ENCODE results near the gene ZNF793.

Gene ZNF793

GRCh38 chr19:37472165-37472564 lies 34.6 kb upstream of the ZNF793 start:
- H3K9ac ChIP-seq (ENCODE audit: low read depth, low read length) = no peak overlapping the region
- H3K27me3 ChIP-seq (ENCODE audit: insufficient read depth, low read length, poor library complexity) = no peaks in the 10 kb centered on the region
- no peak overlapping the region for H2AFZ ChIP-seq (ENCODE audit: low read depth, low read length)
- no peak overlapping the region for H3K4me2 ChIP-seq (ENCODE audit: insufficient read depth, low read length)
- peaks cover 58% of the 10 kb centered on the region for H3K79me2 ChIP-seq (ENCODE audit: insufficient read depth, low read length)
- peaks cover 20% of the 10 kb centered on the region for H3K9me3 ChIP-seq (ENCODE audit: insufficient read depth, low read length, severe bottlenecking)
- H3K4me3 ChIP-seq (ENCODE audit: low read depth in 1 of 2, low read length in 2 of 2) = no peak overlapping the region
- DNase-seq (no peak), ATAC-seq (ENCODE audit: insufficient read depth, low read depth) (no peak)
- no peaks in the 10 kb centered on the region for H4K20me1 ChIP-seq (ENCODE audit: insufficient read depth, low read length)
- TF ChIP-seq CTCF (IDR thresholded peaks at IDR 0.05; ENCODE audit: borderline replicate concordance, extremely low read depth, low read length, poor library complexity, severe bottlenecking) = no peak
- no peak for TF ChIP-seq EZH2 (IDR thresholded peaks at IDR 0.05; ENCODE audit: borderline replicate concordance, low read depth, low read length, severe bottlenecking)
- no peak overlapping the region for H3K27ac ChIP-seq (ENCODE audit: low read length)
- H3K36me3 ChIP-seq (ENCODE audit: insufficient read depth, low read length) = peaks cover 58% of the 10 kb centered on the region
- peaks cover 32% of the 10 kb centered on the region for H3K4me1 ChIP-seq (ENCODE audit: insufficient read depth, low read length)

GRCh38 chr19:37484406-37485168 lies 22.2 kb upstream of the ZNF793 start:
- Histone ChIP-seq H3K79me2 (ENCODE audit: insufficient read depth, low read length) (no peaks in the 10 kb centered on the region), H4K20me1 (ENCODE audit: insufficient read depth, low read length) (no peaks in the 10 kb centered on the region), H2AFZ (ENCODE audit: low read depth, low read length) (no peak overlapping the region), H3K4me2 (ENCODE audit: insufficient read depth, low read length) (no peak overlapping the region), H3K36me3 (ENCODE audit: insufficient read depth, low read length) (peaks cover 54% of the 10 kb centered on the region), H3K4me3 (ENCODE audit: low read depth in 1 of 2, low read length in 2 of 2) (no peak overlapping the region), H3K27ac (ENCODE audit: low read length) (no peak overlapping the region), H3K9ac (ENCODE audit: low read depth, low read length) (no peak overlapping the region), H3K4me1 (ENCODE audit: insufficient read depth, low read length) (no peaks in the 10 kb centered on the region), H3K9me3 (ENCODE audit: insufficient read depth, low read length, severe bottlenecking) (peaks cover 81% of the 10 kb centered on the region), H3K27me3 (ENCODE audit: insufficient read depth, low read length, poor library complexity) (no peaks in the 10 kb centered on the region)
- ATAC-seq (ENCODE audit: insufficient read depth, low read depth) (no peak), DNase-seq (no peak)
- TF ChIP-seq EZH2 (IDR thresholded peaks at IDR 0.05; ENCODE audit: borderline replicate concordance, low read depth, low read length, severe bottlenecking) (no peak), CTCF (IDR thresholded peaks at IDR 0.05; ENCODE audit: borderline replicate concordance, extremely low read depth, low read length, poor library complexity, severe bottlenecking) (no peak)

DNA sequence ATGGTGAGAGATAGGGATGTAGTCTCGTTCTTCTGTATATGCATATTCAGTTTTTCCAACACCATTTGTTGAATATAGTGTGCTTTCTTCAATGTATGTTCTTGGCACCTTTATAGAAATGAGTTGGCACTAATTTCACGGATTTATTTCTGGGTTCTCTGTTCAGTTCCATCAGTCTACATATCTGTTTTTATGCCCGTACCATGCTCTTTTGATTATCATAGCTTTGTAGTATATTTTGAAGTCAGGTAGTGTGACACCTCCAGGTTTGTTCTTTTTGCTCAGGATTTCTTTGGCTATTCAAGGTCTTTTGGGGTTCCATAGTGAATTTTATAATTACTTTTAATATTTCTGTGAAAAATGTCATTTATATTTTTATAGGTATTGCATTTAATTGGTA lies 14.5 kb upstream of the ZNF793 start:
- no peaks in the 10 kb centered on the region for H3K27me3 ChIP-seq (ENCODE audit: insufficient read depth, low read length, poor library complexity)
- peaks cover 35% of the 10 kb centered on the region for H3K9me3 ChIP-seq (ENCODE audit: insufficient read depth, low read length, severe bottlenecking)
- H2AFZ ChIP-seq (ENCODE audit: low read depth, low read length) = no peak overlapping the region
- H3K9ac ChIP-seq (ENCODE audit: low read depth, low read length) = no peak overlapping the region
- no peaks in the 10 kb centered on the region for H3K4me1 ChIP-seq (ENCODE audit: insufficient read depth, low read length)
- DNase-seq (no peak), ATAC-seq (ENCODE audit: insufficient read depth, low read depth) (no peak)
- TF ChIP-seq EZH2 (IDR thresholded peaks at IDR 0.05; ENCODE audit: borderline replicate concordance, low read depth, low read length, severe bottlenecking) = no peak
- TF ChIP-seq CTCF (IDR thresholded peaks at IDR 0.05; ENCODE audit: borderline replicate concordance, extremely low read depth, low read length, poor library complexity, severe bottlenecking) = no peak
- H3K4me2 ChIP-seq (ENCODE audit: insufficient read depth, low read length) = no peak overlapping the region
- no peaks in the 10 kb centered on the region for H3K79me2 ChIP-seq (ENCODE audit: insufficient read depth, low read length)
- no peaks in the 10 kb centered on the region for H3K36me3 ChIP-seq (ENCODE audit: insufficient read depth, low read length)
- no peaks in the 10 kb centered on the region for H4K20me1 ChIP-seq (ENCODE audit: insufficient read depth, low read length)
- no peak overlapping the region for H3K27ac ChIP-seq (ENCODE audit: low read length)
- no peak overlapping the region for H3K4me3 ChIP-seq (ENCODE audit: low read depth in 1 of 2, low read length in 2 of 2)
